GM12878 (cell line): ENCODE data around the gene VANGL1. TPM values are rescaled to one million over a fixed set of nuclear protein-coding genes. Genes with fewer than 3 reads are reported as not detected.

Source experiments
- ATAC-seq: fragments of 200-7000 bp; cut with Tn5 transposase; 3 replicates; pipeline ENCODE4 v1.9.1; 2020; ENCODE audit warnings: mild to moderate bottlenecking, moderate library complexity
- BruUV-seq: library from RNA; stranded (reverse); fragments of 400-500 nt; replicated peaks from 2 replicates; lab custom pipeline; 2021; lab: Mats Ljungman, UMichigan
- CTCF ChIA-PET: fragments of 300-600 bp; sonication (Branson Sonifier 250); formaldehyde crosslinking; extraction: SDS; loops from one replicate; lab custom pipeline; 2021; ENCODE audit warnings: inconsistent platforms; lab: Yijun Ruan, JAX
- POLR2A ChIA-PET: fragments of 350-600 bp; formaldehyde crosslinking; extraction: SDS; loops from one replicate; lab custom pipeline; 2021; ENCODE audit warnings: inconsistent platforms; lab: Charles Lee
- RAD21 ChIA-PET: fragments of 300-600 bp; sonication (Branson Sonifier 250); formaldehyde crosslinking; loops from one replicate; lab custom pipeline; 2023; ENCODE audit warnings: antibody characterized with exemption; ENCODE audit not compliant: unreplicated experiment; lab: Charles Lee
- SMC1A ChIA-PET: fragments of 300-600 bp; sonication (Branson Sonifier 250); formaldehyde crosslinking; loops from one replicate; lab custom pipeline; 2023; ENCODE audit not compliant: unreplicated experiment, uncharacterized antibody; lab: Charles Lee
- DNase-seq: peaks from one replicate; pipeline ENCODE4 v3.0.0-alpha.2; 2011; ENCODE audit warnings: low read depth, low spot score
- FAIRE-seq: peaks from 3 replicates; lab custom pipeline; 2011; peaks lifted over from hg19 to GRCh38; lab: Jason Lieb, UNC
- H2AFZ ChIP-seq: 2 replicates; pipeline ENCODE4 v1.6.0; 2011; ENCODE audit warnings: low read depth, low read length, control low read depth; ENCODE audit not compliant: control insufficient read depth
- H3K27ac ChIP-seq: 2 replicates; pipeline ENCODE4 v1.5.1; 2011; ENCODE audit warnings: control low read depth; ENCODE audit not compliant: control insufficient read depth, insufficient read depth
- H3K27me3 ChIP-seq, 2 experiments: replicated peaks in 1 of 2; 2 replicates each; pipeline versions ENCODE4 v1.6.0 to v1.6.1; 2011; ENCODE audit warnings: low read length in 1 of 2; ENCODE audit not compliant: control insufficient read depth in 2 of 2, insufficient read depth in 2 of 2
- H3K36me3 ChIP-seq, 2 experiments: 2 replicates each; pipeline ENCODE4 v1.5.1; 2011; ENCODE audit warnings: low read length in 1 of 2; ENCODE audit not compliant: control insufficient read depth in 2 of 2, insufficient read depth in 2 of 2
- H3K4me1 ChIP-seq: 2 replicates; pipeline ENCODE4 v1.6.1; 2011; ENCODE audit warnings: mild to moderate bottlenecking, low read length, moderate library complexity, mixed read lengths; ENCODE audit not compliant: control insufficient read depth, insufficient read depth
- H3K4me2 ChIP-seq: 2 replicates; pipeline ENCODE4 v1.6.0; 2011; ENCODE audit warnings: control low read depth; ENCODE audit not compliant: control insufficient read depth, insufficient read depth
- H3K4me3 ChIP-seq: fragments of 200-600 bp; sonication (generic); 2 replicates; pipeline ENCODE4 v1.5.1; 2016
- H3K79me2 ChIP-seq: 2 replicates; pipeline ENCODE4 v1.6.0; 2011; ENCODE audit warnings: low read length; ENCODE audit not compliant: control insufficient read depth, insufficient read depth
- H3K9ac ChIP-seq: 2 replicates; pipeline ENCODE4 v1.8.0; 2011; ENCODE audit warnings: low read length, control low read depth, mixed read lengths; ENCODE audit not compliant: control insufficient read depth, insufficient read depth
- H3K9me3 ChIP-seq: replicated peaks from 3 replicates; pipeline ENCODE4 v1.5.1; 2011; ENCODE audit warnings: mild to moderate bottlenecking, low read length; ENCODE audit not compliant: control insufficient read depth, insufficient read depth
- H4K20me1 ChIP-seq: 2 replicates; pipeline ENCODE4 v1.6.0; 2011; ENCODE audit not compliant: control insufficient read depth, insufficient read depth
- ATF3 ChIP-seq: IDR thresholded peaks from 2 replicates; pipeline ENCODE4 v1.6.1; 2011; ENCODE audit warnings: low read depth, mild to moderate bottlenecking, low read length, moderate library complexity, borderline replicate concordance; ENCODE audit errors: extremely low read depth
- CUX1 ChIP-seq: IDR thresholded peaks from 2 replicates; pipeline ENCODE4 v1.6.1; 2012; ENCODE audit warnings: improper control_type of control experiment, low read depth, low read length; ENCODE audit not compliant: insufficient replicate concordance
- MEF2B ChIP-seq: fragments of 450-650 bp; IDR thresholded peaks from 2 replicates; pipeline ENCODE4 v1.6.1; 2018; ENCODE audit warnings: mild to moderate bottlenecking, moderate library complexity; ENCODE audit not compliant: partially characterized antibody, poor library complexity, severe bottlenecking
- NFYA ChIP-seq: IDR thresholded peaks from 2 replicates; pipeline ENCODE4 v1.6.1; 2011; ENCODE audit warnings: low read depth, mild to moderate bottlenecking, low read length, improper control_type of control experiment, borderline replicate concordance
- NKRF ChIP-seq: fragments of 450-650 bp; conservative IDR thresholded peaks from 2 replicates; pipeline ENCODE4 v1.6.1; 2017; ENCODE audit warnings: mild to moderate bottlenecking, moderate library complexity
- PAX8 ChIP-seq: fragments of 450-650 bp; IDR thresholded peaks from 2 replicates; pipeline ENCODE4 v1.6.1; 2017; ENCODE audit warnings: mild to moderate bottlenecking, moderate library complexity
- POLR2A ChIP-seq: IDR thresholded peaks from 2 replicates; pipeline ENCODE4 v1.6.1; 2011; ENCODE audit warnings: low read depth, mild to moderate bottlenecking, low read length
- SMAD5 ChIP-seq: IDR thresholded peaks from 2 replicates; pipeline ENCODE4 v1.6.1; 2016; ENCODE audit warnings: antibody characterized with exemption, low read depth
- STAT3 ChIP-seq: IDR thresholded peaks from 2 replicates; pipeline ENCODE4 v1.6.1; 2011; ENCODE audit warnings: low read depth, low read length, improper control_type of control experiment
- SUPT20H ChIP-seq: IDR thresholded peaks from 2 replicates; pipeline ENCODE4 v1.6.1; 2011; ENCODE audit warnings: low read depth, mild to moderate bottlenecking, low read length, moderate library complexity, borderline replicate concordance; ENCODE audit not compliant: control insufficient read depth
- ZNF274 ChIP-seq: IDR thresholded peaks from one replicate; pipeline ENCODE4 v1.8.0; 2011; ENCODE audit not compliant: insufficient read length, insufficient read depth
- WGBS: methylation state at CpG from one replicate; pipeline ENCODE4 v1.1.6; 2016; ENCODE audit warnings: low lambda C conversion rate; ENCODE audit not compliant: insufficient replicate concordance, insufficient coverage; ENCODE audit errors: missing lambda C conversion rate; 5-methylcytosine and 5-hydroxymethylcytosine counted together
- in situ Hi-C: fragments of 300-500 bp; cut with MboI; formaldehyde crosslinking; loops from 9 replicates; pipeline ENCODE4 v1.14.3; 2018; ENCODE audit warnings: mixed read lengths
- intact Hi-C: fragments of 100-400 bp; cut with micrococcal nuclease; formaldehyde crosslinking; loops from one replicate; pipeline ENCODE4 v1.14.2; 2022; ENCODE audit not compliant: unreplicated experiment
- polyA plus RNA-seq, 11 experiments: library from polyadenylated mRNA; depleted of rRNA in 4 of 11; unstranded in 6 of 11; stranded (reverse) in 5 of 11; fragments of >200 nt; fragmentation: Nextera tagmentation in 4 of 11; fragmentation: Illumina TruSeq in 1 of 11; extraction: Ambion mirVana in 4 of 11; extraction: Trizol in 1 of 11; gene quantifications; 1 replicate in 1 of 11; 2 replicates in 10 of 11; pipeline versions ENCODE4 v1.2.1 to v1.2.3, GENCODE V29; 2011 to 2016; ENCODE audit warnings: inconsistent platforms in 2 of 11, missing spikeins in 2 of 11, low read depth in 1 of 11
- total RNA-seq, 4 experiments: library from RNA; depleted of rRNA in 3 of 4; stranded (reverse); fragments of >200 nt in 3 of 4; fragmentation: Illumina TruSeq in 1 of 4; extraction: Trizol in 1 of 4; gene quantifications; 2 replicates each; pipeline versions ENCODE4 v1.2.1 to v1.2.3, GENCODE V29; 2013 to 2021

The VANGL1 gene
- total and polyA plus RNA-seq, 10 of the 15 experiments (the other 5 are each of a cell fraction or from before 2014, with no cell fraction given) = 0.71 to 12.9 (median 6.3) TPM

GRCh38 chr1:115687744-115688143 is 46.0 kb downstream of the VANGL1 start:
- DNase-seq (no peak), ATAC-seq (no peak), FAIRE-seq (no peak)
- BruUV-seq = no TSS peak
- no peaks in the 10 kb centered on the region for H3K79me2 ChIP-seq
- in situ Hi-C loops = no loop called here
- H3K4me2 ChIP-seq = no peak overlapping the region
- no peak overlapping the region for H3K9ac ChIP-seq
- ChIA-PET SMC1A (no interaction called here), POLR2A (no interaction called here), RAD21 (no interaction called here), CTCF (no interaction called here)
- no peak overlapping the region for H2AFZ ChIP-seq
- H3K4me1 ChIP-seq = no peaks in the 10 kb centered on the region
- 94% methylated on average over 2 of the region's 3 CpGs for WGBS
- no peaks in the 10 kb centered on the region for H3K27me3 ChIP-seq
- H3K27ac ChIP-seq = no peak overlapping the region
- no peaks in the 10 kb centered on the region for H4K20me1 ChIP-seq
- peaks cover 8 to 13% of the 10 kb centered on the region in 2 experiments; a peak in 3 of 4 replicates for H3K36me3 ChIP-seq
- H3K9me3 ChIP-seq = no peaks in the 10 kb centered on the region
- intact Hi-C loops = no loop called here
- no peak overlapping the region for H3K4me3 ChIP-seq
- TF ChIP-seq ZNF274 = no peak
- TF ChIP-seq SMAD5 = no peak
- no peak for TF ChIP-seq SUPT20H
- TF ChIP-seq STAT3 = no peak

- FAIRE-seq (no peak), DNase-seq (no peak), ATAC-seq (no peak)
- Histone ChIP-seq H3K4me1 (no peaks in the 10 kb centered on the region), H3K79me2 (no peaks in the 10 kb centered on the region), H4K20me1 (no peaks in the 10 kb centered on the region), H3K4me2 (no peak overlapping the region), H3K4me3 (no peak overlapping the region), H3K9ac (no peak overlapping the region), H3K27ac (no peak overlapping the region), H2AFZ (no peak overlapping the region), H3K36me3 (peaks cover 0 to 5% of the 10 kb centered on the region in 2 experiments; a peak in 3 of 4 replicates), H3K27me3 (no peaks in the 10 kb centered on the region), H3K9me3 (no peaks in the 10 kb centered on the region)
- BruUV-seq = no TSS peak
- intact Hi-C loops = no loop called here
- ChIA-PET RAD21 (no interaction called here), POLR2A (no interaction called here), CTCF (interaction anchor here (1.7 kb wide), 1 partner anchor 15 kb away, joined by 4 read pairs; no protein-coding TSS in a partner anchor), SMC1A (no interaction called here)
- 87% methylated on average over 8 of the region's 8 CpGs for WGBS
- in situ Hi-C loops = no loop called here
- TF ChIP-seq PAX8 = no peak
- TF ChIP-seq NFYA = no peak
- no peak for TF ChIP-seq CUX1
- TF ChIP-seq MEF2B = no peak
- no peak for TF ChIP-seq POLR2A
- TF ChIP-seq NKRF = no peak
- no peak for TF ChIP-seq ATF3
Observed at GRCh38 chr1:115690972-115691371, 49.2 kb downstream of the VANGL1 start.
